Keratinocyte (primary cell): ENCODE measurements around the gene PIK3CD. TPM values are rescaled to one million over a fixed set of nuclear protein-coding genes. Genes with fewer than 3 reads are reported as not detected.

Experiments
- DNase-seq: peaks from one replicate; pipeline ENCODE4 v3.0.0-alpha.2; 2011; ENCODE audit warnings: low read depth, missing footprints, low spot score
- FAIRE-seq: peaks from 2 replicates; lab custom pipeline; 2011; peaks lifted over from hg19 to GRCh38; lab: Jason Lieb, UNC
- H2AFZ ChIP-seq: 2 replicates; pipeline ENCODE4 v1.6.0; 2012; ENCODE audit warnings: low read length, control low read depth, inconsistent platforms; ENCODE audit not compliant: control insufficient read depth
- H3K27ac ChIP-seq: 2 replicates; pipeline ENCODE4 v1.5.1; 2011; ENCODE audit warnings: low read length; ENCODE audit not compliant: control insufficient read depth, insufficient read depth
- H3K27me3 ChIP-seq: 3 replicates; pipeline ENCODE4 v1.6.0; 2011; ENCODE audit warnings: low read length; ENCODE audit not compliant: control insufficient read depth, insufficient read depth; ENCODE audit errors: extremely low read depth
- H3K36me3 ChIP-seq, 2 experiments: 2 replicates in 1 of 2; 3 replicates in 1 of 2; pipeline ENCODE4 v1.5.1; 2011; ENCODE audit warnings: low read length in 2 of 2, mild to moderate bottlenecking in 1 of 2; ENCODE audit not compliant: control insufficient read depth in 2 of 2, insufficient read depth in 2 of 2; ENCODE audit errors: extremely low read depth in 1 of 2
- H3K4me1 ChIP-seq: 3 replicates; pipeline ENCODE4 v1.5.1; 2011; ENCODE audit warnings: low read length; ENCODE audit not compliant: control insufficient read depth, insufficient read depth; ENCODE audit errors: extremely low read depth
- H3K4me2 ChIP-seq: 3 replicates; pipeline ENCODE4 v1.6.0; 2011; ENCODE audit warnings: low read depth, low read length; ENCODE audit not compliant: control insufficient read depth, insufficient read depth; ENCODE audit errors: extremely low read depth
- H3K4me3 ChIP-seq, 3 experiments: fragments of 200-600 bp in 1 of 3; sonication (generic) in 1 of 3; 2 replicates in 2 of 3; 3 replicates in 1 of 3; pipeline ENCODE4 v1.5.1; 2011 to 2016; ENCODE audit warnings: low read length in 3 of 3, mild to moderate bottlenecking in 3 of 3, control low read depth in 2 of 3, inconsistent platforms in 1 of 3, low read depth in 1 of 3, mixed read lengths in 1 of 3, mixed run types in 1 of 3, moderate library complexity in 1 of 3; ENCODE audit not compliant: control insufficient read depth in 2 of 3, insufficient read depth in 2 of 3; ENCODE audit errors: extremely low read depth in 1 of 3
- H3K79me2 ChIP-seq: 2 replicates; pipeline ENCODE4 v1.6.0; 2012; ENCODE audit warnings: low read length; ENCODE audit not compliant: control insufficient read depth, insufficient read depth
- H3K9ac ChIP-seq: 3 replicates; pipeline ENCODE4 v1.6.0; 2011; ENCODE audit warnings: low read length; ENCODE audit not compliant: control insufficient read depth, insufficient read depth; ENCODE audit errors: extremely low read depth
- H3K9me1 ChIP-seq: 3 replicates; pipeline ENCODE4 v1.6.0; 2011; ENCODE audit warnings: low read length; ENCODE audit not compliant: control insufficient read depth, insufficient read depth; ENCODE audit errors: extremely low read depth
- H3K9me3 ChIP-seq: 2 replicates; pipeline ENCODE4 v1.5.1; 2012; ENCODE audit warnings: low read depth, low read length; ENCODE audit not compliant: control insufficient read depth
- H4K20me1 ChIP-seq: 3 replicates; pipeline ENCODE4 v1.6.0; 2011; ENCODE audit warnings: low read length; ENCODE audit not compliant: control insufficient read depth, insufficient read depth; ENCODE audit errors: extremely low read depth
- CTCF ChIP-seq, 3 experiments: IDR thresholded peaks in 1 of 3; conservative IDR thresholded peaks in 1 of 3; optimal IDR thresholded peaks in 1 of 3; 2 replicates in 2 of 3; 3 replicates in 1 of 3; pipeline versions ENCODE3 to v1.5.1; 2011; ENCODE audit warnings: low read length in 3 of 3, mild to moderate bottlenecking in 3 of 3, moderate library complexity in 2 of 3, control low read depth in 1 of 3, inconsistent platforms in 1 of 3; ENCODE audit not compliant: insufficient read depth in 2 of 3; ENCODE audit errors: extremely low read depth in 1 of 3
- EZH2 ChIP-seq: IDR thresholded peaks from one replicate; pipeline ENCODE4 v1.6.1; 2012; ENCODE audit warnings: inconsistent platforms, mild to moderate bottlenecking, low read length, moderate library complexity
- dilution Hi-C: fragments of 300-500 bp; cut with MboI; formaldehyde crosslinking; loops from one replicate; pipeline ENCODE4 v1.7.0; 2020; ENCODE audit warnings: low sequenced_read_pairs; ENCODE audit not compliant: extremely low pct_ligation_motif_present
- polyA plus RNA-seq, 5 experiments: library from polyadenylated mRNA; depleted of rRNA in 3 of 5; stranded (reverse) in 3 of 5; stranded (forward) in 1 of 5; unstranded in 1 of 5; fragments of >200 nt; gene quantifications; 1 replicate in 1 of 5; 2 replicates in 3 of 5; 3 replicates in 1 of 5; pipeline versions ENCODE4 v1.2.1 to v1.2.3, GENCODE V29; 2011 to 2012; ENCODE audit warnings: missing spikeins in 2 of 5, low read depth in 1 of 5, low replicate concordance in 1 of 5

Gene PIK3CD
- polyA plus RNA-seq, 1 donor (not counting 4 experiments of a cell fraction or from before 2014, with no cell fraction given): 7.8 TPM

GRCh38 chr1:9774712-9775679, 123.5 kb downstream of the PIK3CD start:
- peaks cover 86% of the 10 kb centered on the region for H3K79me2 ChIP-seq

DNA sequence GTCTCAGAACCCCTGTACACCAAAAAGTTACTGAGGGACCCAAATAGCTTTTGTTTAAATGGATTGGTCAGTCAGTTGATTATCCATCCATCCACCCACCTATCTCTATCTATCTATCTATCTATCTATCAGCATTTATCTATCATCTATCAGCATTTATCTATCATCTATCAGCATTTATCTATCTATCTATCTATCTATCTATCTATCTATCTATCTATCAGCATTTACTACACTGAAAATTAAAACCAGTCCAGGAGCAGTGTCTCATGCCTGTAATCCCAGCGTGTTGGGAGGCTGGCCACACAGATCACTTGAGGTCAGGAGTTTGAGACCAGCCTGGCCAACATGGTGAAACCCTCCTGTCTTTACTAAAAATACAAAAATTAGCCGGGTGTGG, 125.2 kb downstream of the PIK3CD start:
- Histone ChIP-seq H3K27ac (peak overlapping the region; percentile 67), H2AFZ (no peak overlapping the region), H3K9me3 (no peaks in the 10 kb centered on the region), H3K36me3 (peaks cover 11 to 18% of the 10 kb centered on the region in 2 experiments), H3K9ac (no peak overlapping the region), H3K9me1 (peaks cover 2% of the 10 kb centered on the region), H3K79me2 (peaks cover 91% of the 10 kb centered on the region), H4K20me1 (no peaks in the 10 kb centered on the region), H3K4me3 (no peak overlapping the region), H3K4me1 (peaks cover 31% of the 10 kb centered on the region), H3K4me2 (no peak overlapping the region), H3K27me3 (no peaks in the 10 kb centered on the region)
- FAIRE-seq (no peak), DNase-seq (no peak)
- no peak for TF ChIP-seq CTCF (optimal IDR thresholded peaks at IDR 0.05 in 1 of 3, IDR thresholded peaks at IDR 0.05 in 1 of 3, conservative IDR thresholded peaks at IDR 0.05 in 1 of 3; ENCODE audit: extremely low read depth in 1 of 3, insufficient read depth in 2 of 3, low read length in 3 of 3)
- TF ChIP-seq EZH2: no peak
- dilution Hi-C loops: loop anchor here (25.0 kb wide), 1 partner anchor 111 kb away; no protein-coding TSS in a partner anchor

More at GRCh38 chr1:9774712-9775679, 123.5 kb downstream of the PIK3CD start:
- H3K9me1 ChIP-seq: no peaks in the 10 kb centered on the region
- no peaks in the 10 kb centered on the region for H4K20me1 ChIP-seq
- H3K9me3 ChIP-seq: no peaks in the 10 kb centered on the region
- H3K4me3 ChIP-seq: no peak overlapping the region
- H3K36me3 ChIP-seq: peaks cover 13 to 26% of the 10 kb centered on the region in 2 experiments
- peak overlapping the region; percentile 67 for H3K27ac ChIP-seq
- H3K9ac ChIP-seq: peak overlapping the region; percentile 8
- no peak for TF ChIP-seq EZH2
- TF ChIP-seq CTCF (optimal IDR thresholded peaks at IDR 0.05 in 1 of 3, IDR thresholded peaks at IDR 0.05 in 1 of 3, conservative IDR thresholded peaks at IDR 0.05 in 1 of 3; ENCODE audit: extremely low read depth in 1 of 3, insufficient read depth in 2 of 3, low read length in 3 of 3): no peak
- FAIRE-seq: no peak
- no peak overlapping the region for H2AFZ ChIP-seq
- no peak for DNase-seq
- H3K4me2 ChIP-seq: no peak overlapping the region
- H3K4me1 ChIP-seq: peaks cover 21% of the 10 kb centered on the region
- H3K27me3 ChIP-seq: no peaks in the 10 kb centered on the region
- dilution Hi-C loops: loop anchor here (25.0 kb wide), 1 partner anchor 112 kb away; no protein-coding TSS in a partner anchor

Other genes starting within 250 kb of the PIK3CD start
- 2.7 to 4.5 TPM (median 3.3 TPM) in 3 replicates for gene SLC25A33, start 112.3 kb upstream of the PIK3CD start, polyA plus RNA-seq
- gene TMEM201, start 62.8 kb upstream of the PIK3CD start, polyA plus RNA-seq: 1.1 to 5.0 TPM (median 1.5 TPM) in 3 replicates
- gene CLSTN1, start 172.2 kb downstream of the PIK3CD start, polyA plus RNA-seq: 79.1 to 263 TPM (median 90.3 TPM) in 3 replicates